A673 (cell line): Measurements from ENCODE around the gene C2orf72. TPM values are rescaled to one million over a fixed set of nuclear protein-coding genes. Genes with fewer than 3 reads are reported as not detected.

Source experiments
- BruUV-seq: library from RNA; stranded (reverse); fragments of 400-500 nt; replicated peaks from 2 replicates; lab custom pipeline; 2021; lab: Mats Ljungman, UMichigan
- CTCF ChIA-PET: fragments of 300-600 bp; sonication (Branson Sonifier 250); formaldehyde crosslinking; loops from one replicate; lab custom pipeline; 2022; ENCODE audit warnings: antibody characterized with exemption; lab: Charles Lee
- POLR2A ChIA-PET: fragments of 300-600 bp; sonication (Branson Sonifier 250); formaldehyde crosslinking; loops from one replicate; lab custom pipeline; 2022; ENCODE audit warnings: antibody characterized with exemption; ENCODE audit not compliant: low non-redundant PET; lab: Charles Lee
- DNase-seq: peaks from one replicate; pipeline ENCODE4 v3.0.0-alpha.2; 2015; ENCODE audit warnings: low spot score
- H3K27ac ChIP-seq: fragments of 200-600 bp; sonication (generic); 2 replicates; pipeline ENCODE4 v1.5.1; 2016; ENCODE audit warnings: mixed run types, low read depth, mild to moderate bottlenecking, mixed read lengths, antibody characterized with exemption, low read length; ENCODE audit not compliant: poor library complexity, severe bottlenecking
- H3K27me3 ChIP-seq: fragments of 200-600 bp; sonication (generic); replicated peaks from 2 replicates; pipeline ENCODE4 v1.6.1; 2017; ENCODE audit warnings: mixed run types, low read depth, mild to moderate bottlenecking, mixed read lengths, antibody characterized with exemption, low read length; ENCODE audit not compliant: insufficient read depth, poor library complexity
- H3K36me3 ChIP-seq: fragments of 200-600 bp; sonication (generic); 2 replicates; pipeline ENCODE4 v1.6.1; 2016; ENCODE audit warnings: mixed run types, mild to moderate bottlenecking, mixed read lengths, antibody characterized with exemption, low read length; ENCODE audit not compliant: insufficient read depth, poor library complexity, severe bottlenecking
- H3K4me1 ChIP-seq: fragments of 200-600 bp; sonication (generic); 2 replicates; pipeline ENCODE4 v1.6.1; 2017; ENCODE audit warnings: mixed run types, mild to moderate bottlenecking, mixed read lengths, antibody characterized with exemption, low read length; ENCODE audit not compliant: insufficient read depth, poor library complexity, severe bottlenecking
- H3K4me3 ChIP-seq: fragments of 200-600 bp; sonication (generic); 2 replicates; pipeline ENCODE4 v1.5.1; 2016; ENCODE audit warnings: low read depth, mixed run types, mild to moderate bottlenecking, mixed read lengths, low read length; ENCODE audit not compliant: poor library complexity, severe bottlenecking
- H3K9me3 ChIP-seq: fragments of 200-600 bp; sonication (generic); 2 replicates; pipeline ENCODE4 v1.6.1; 2016; ENCODE audit warnings: mixed run types, low read depth, mild to moderate bottlenecking, mixed read lengths, antibody characterized with exemption, low read length; ENCODE audit not compliant: poor library complexity, severe bottlenecking
- EZH2 ChIP-seq: fragments of 200-600 bp; sonication (generic); IDR thresholded peaks from 2 replicates; pipeline ENCODE4 v1.6.1; 2017; ENCODE audit warnings: borderline replicate concordance, low read depth, mild to moderate bottlenecking, mixed read lengths, antibody characterized with exemption, low read length; ENCODE audit not compliant: poor library complexity, severe bottlenecking
- intact Hi-C: fragments of 100-400 bp; cut with micrococcal nuclease; formaldehyde crosslinking; loops from one replicate; pipeline ENCODE4 v1.10.0; 2022; ENCODE audit not compliant: unreplicated experiment
- total RNA-seq: library from RNA; stranded (reverse); gene quantifications from 2 replicates; pipeline ENCODE4 v1.2.3, GENCODE V29; 2021
- TF ChIP-seq, protein P1 (sequence below): fragments of 300-800, 200-600 bp; sonication (generic); conservative IDR thresholded peaks from 2 replicates; pipeline ENCODE4 v1.5.1; 2017; ENCODE audit warnings: low read depth, mild to moderate bottlenecking, antibody characterized with exemption, low read length, moderate library complexity, mixed read lengths

The C2orf72 gene
- total RNA-seq, 1 experiment from 2014 or later: not detected

DNA sequence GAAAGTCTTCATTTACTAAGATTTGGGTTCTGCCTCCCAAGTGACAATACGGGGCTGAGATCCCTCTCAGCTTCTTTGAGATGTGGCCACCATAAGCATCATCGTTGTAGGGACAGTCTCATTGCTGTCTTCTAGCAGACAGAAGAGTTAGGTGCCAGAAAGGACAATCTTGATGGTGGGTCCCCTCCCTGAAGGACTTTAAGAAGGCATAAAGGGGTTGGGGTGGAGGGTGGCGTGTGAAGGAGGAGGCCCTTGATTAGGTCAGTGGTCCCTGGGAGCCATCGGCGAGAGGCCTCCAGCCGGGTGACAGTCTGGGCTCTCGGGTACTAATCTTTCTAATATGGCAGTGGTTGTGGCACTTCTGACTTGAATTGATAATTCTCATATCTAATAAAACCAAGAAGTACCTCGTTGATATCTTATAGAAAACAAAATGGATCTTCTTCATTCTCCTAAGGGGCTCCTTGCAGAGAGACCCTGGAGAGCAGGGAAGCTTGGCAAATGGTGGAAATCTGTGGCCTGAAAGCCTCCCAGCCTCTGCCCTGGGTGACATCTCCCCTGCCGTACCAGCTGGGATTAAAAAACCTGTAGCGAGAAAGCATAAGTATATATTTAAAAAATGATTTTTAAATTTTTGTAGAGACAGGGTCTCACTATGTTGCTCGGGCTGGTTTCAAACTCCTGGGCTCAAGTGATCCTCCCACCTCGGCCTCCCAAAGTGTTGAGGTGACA is 12.1 kb downstream of the C2orf72 start:
- no TSS peak for BruUV-seq
- POLR2A ChIA-PET: no interaction called here
- peaks cover 3% of the 10 kb centered on the region for H3K27me3 ChIP-seq

DNA sequence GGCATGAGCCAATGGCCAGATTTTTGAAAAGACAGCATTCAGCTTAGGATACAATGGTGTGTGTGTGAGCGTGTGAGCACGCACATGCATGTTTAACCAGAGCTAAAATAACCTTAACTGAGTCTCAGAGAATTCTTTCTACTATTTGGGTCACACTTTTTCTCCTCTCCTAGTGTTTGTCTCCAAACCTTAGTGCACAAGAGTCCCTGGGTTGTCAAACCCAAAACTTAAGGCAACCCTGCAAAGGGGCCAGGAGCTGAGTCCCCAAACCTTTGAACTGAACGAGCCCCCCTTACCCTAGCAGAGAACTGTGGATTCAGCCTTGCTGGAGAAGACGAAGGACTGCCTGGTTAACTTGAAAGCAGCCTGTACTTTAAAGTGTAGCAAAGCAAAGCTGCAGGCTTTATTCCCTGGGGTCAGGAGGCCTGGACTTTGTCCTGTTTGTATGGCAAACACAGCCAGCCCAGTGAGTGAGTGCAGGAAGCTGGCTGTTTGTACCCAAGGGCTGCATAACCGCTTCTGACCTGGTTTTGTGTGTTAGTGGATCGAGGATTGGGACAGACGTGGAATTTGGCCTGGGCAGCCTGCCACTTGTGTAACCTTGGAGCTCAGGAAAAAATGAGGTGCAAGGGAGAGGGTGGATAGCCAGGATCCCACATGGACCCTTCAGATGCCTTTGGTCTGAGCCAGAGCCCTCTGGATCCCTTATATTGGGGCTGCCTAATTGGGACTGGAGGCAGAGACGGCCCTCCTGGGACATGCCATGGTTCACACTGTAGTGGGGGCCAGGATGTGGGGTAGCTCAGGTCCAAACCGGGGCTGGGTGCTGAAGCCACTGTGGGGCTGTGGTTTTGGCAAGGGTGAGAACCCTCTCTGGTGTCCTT is 12.9 kb downstream of the C2orf72 start:
- ChIA-PET CTCF (interaction anchor here (0.7 kb wide), 1 partner anchor 226 kb away, joined by 3 read pairs; no protein-coding TSS in a partner anchor), POLR2A (no interaction called here)
- H3K4me3 ChIP-seq: no peak overlapping the region
- no peak for TF ChIP-seq EZH2
- TF ChIP-seq, protein P1, sequence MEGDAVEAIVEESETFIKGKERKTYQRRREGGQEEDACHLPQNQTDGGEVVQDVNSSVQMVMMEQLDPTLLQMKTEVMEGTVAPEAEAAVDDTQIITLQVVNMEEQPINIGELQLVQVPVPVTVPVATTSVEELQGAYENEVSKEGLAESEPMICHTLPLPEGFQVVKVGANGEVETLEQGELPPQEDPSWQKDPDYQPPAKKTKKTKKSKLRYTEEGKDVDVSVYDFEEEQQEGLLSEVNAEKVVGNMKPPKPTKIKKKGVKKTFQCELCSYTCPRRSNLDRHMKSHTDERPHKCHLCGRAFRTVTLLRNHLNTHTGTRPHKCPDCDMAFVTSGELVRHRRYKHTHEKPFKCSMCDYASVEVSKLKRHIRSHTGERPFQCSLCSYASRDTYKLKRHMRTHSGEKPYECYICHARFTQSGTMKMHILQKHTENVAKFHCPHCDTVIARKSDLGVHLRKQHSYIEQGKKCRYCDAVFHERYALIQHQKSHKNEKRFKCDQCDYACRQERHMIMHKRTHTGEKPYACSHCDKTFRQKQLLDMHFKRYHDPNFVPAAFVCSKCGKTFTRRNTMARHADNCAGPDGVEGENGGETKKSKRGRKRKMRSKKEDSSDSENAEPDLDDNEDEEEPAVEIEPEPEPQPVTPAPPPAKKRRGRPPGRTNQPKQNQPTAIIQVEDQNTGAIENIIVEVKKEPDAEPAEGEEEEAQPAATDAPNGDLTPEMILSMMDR: no peak
- no peaks in the 10 kb centered on the region for H3K9me3 ChIP-seq
- no peaks in the 10 kb centered on the region for H3K4me1 ChIP-seq
- no peak overlapping the region for H3K27ac ChIP-seq
- BruUV-seq: no TSS peak
- H3K36me3 ChIP-seq: no peaks in the 10 kb centered on the region
- intact Hi-C loops: loop anchor here (5.0 kb wide), 1 partner anchor 228 kb away; no protein-coding TSS in a partner anchor
- peaks cover 3% of the 10 kb centered on the region for H3K27me3 ChIP-seq
- no peak for DNase-seq

More for the DNA sequence above, 12.1 kb downstream of the C2orf72 start:
- H3K27ac ChIP-seq: no peak overlapping the region
- no peaks in the 10 kb centered on the region for H3K36me3 ChIP-seq
- no peak overlapping the region for H3K4me3 ChIP-seq
- DNase-seq: no peak
- CTCF ChIA-PET: interaction anchor here (0.7 kb wide), 1 partner anchor 225 kb away, joined by 3 read pairs; no protein-coding TSS in a partner anchor
- no peaks in the 10 kb centered on the region for H3K9me3 ChIP-seq
- intact Hi-C loops: loop anchor here (5.0 kb wide), 1 partner anchor 227 kb away; no protein-coding TSS in a partner anchor
- TF ChIP-seq EZH2: no peak
- TF ChIP-seq, protein P1: no peak
- H3K4me1 ChIP-seq: no peaks in the 10 kb centered on the region

DNA sequence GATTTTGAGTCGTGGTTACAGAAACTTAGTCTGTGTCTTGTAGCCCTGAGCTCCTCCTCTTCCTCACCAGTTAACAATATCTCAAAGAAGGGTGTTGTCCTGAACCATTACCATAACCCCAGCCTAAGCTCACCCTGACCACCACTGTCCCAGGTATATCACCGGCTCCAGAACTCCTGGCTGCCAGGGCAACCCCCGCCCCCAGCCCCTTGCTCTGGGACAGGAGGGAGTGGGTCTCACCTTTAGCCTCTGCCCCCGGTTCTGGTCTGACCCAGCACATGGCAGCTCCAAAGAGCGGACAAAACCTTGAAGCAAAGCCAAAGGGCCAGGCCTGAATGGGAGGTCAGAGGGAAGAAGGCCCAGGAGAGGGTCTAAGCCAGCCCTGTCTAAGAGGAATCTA is 13.8 kb downstream of the C2orf72 start:
- ChIA-PET CTCF (no interaction called here), POLR2A (no interaction called here)
- no peak overlapping the region for H3K4me3 ChIP-seq
- intact Hi-C loops: loop anchor here (5.0 kb wide), 1 partner anchor 229 kb away; no protein-coding TSS in a partner anchor
- H3K36me3 ChIP-seq: no peaks in the 10 kb centered on the region
- no peak for DNase-seq
- BruUV-seq: no TSS peak
- H3K27ac ChIP-seq: no peak overlapping the region
- H3K4me1 ChIP-seq: no peaks in the 10 kb centered on the region
- TF ChIP-seq, protein P1: no peak
- TF ChIP-seq EZH2: no peak
- H3K27me3 ChIP-seq: peaks cover 3% of the 10 kb centered on the region
- no peaks in the 10 kb centered on the region for H3K9me3 ChIP-seq
